Epidermal melanocyte (primary cell): ENCODE data around the gene TRA2A.
A peak's percentile ranks its signal among the peaks of the same experiment; 100 is the strongest.
"Not testable (repeated sequence)": the region's sequence is repeated elsewhere in the genome, so short reads cannot be mapped to it uniquely, and the experiment has no call there.

ENCODE experiments used
- DNase-seq: peaks from one replicate; pipeline ENCODE4 v3.0.0; 2011; ENCODE audit warnings: low spot score; ENCODE audit not compliant: insufficient read length

The TRA2A gene

DNA sequence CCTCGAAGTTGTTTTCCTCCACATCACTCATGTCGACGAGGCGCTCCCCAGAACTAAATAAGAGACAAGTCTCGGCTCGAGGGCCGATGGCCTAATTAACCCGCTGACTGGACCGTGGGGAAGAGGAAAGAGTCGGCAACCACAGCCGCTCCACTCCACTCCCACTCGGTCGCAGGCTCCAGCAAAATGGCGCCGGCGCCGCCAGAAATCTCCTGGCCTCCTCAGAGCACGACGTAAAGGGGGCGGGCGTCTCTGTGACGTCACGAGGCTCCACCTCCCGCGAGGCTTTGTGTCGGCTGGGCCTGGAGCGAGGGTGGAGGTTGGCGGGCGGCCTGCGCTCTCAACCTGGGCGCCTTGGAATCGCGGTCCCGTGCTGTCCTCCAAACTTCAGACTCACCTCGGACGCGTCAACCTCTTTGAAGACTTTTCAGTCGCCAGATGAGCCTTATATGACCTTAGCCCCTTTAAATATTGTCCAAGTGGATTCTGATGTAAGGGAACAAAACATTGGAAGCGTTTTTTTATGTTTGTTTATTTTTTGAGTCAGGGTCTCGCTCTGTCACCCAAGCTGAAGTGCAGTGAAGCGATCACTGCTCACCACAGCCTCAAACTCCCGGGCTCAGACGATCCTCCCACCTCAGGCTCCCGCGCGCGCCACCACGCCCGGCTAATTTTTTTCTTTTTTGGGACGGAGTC, at the start of gene TRA2A:
TRA2A (minus strand) TSS at position 188 of the 696 bp plus-strand sequence; CDS start at position 31, 157 bp downstream.
- DNase-seq: peak; percentile 95

DNA sequence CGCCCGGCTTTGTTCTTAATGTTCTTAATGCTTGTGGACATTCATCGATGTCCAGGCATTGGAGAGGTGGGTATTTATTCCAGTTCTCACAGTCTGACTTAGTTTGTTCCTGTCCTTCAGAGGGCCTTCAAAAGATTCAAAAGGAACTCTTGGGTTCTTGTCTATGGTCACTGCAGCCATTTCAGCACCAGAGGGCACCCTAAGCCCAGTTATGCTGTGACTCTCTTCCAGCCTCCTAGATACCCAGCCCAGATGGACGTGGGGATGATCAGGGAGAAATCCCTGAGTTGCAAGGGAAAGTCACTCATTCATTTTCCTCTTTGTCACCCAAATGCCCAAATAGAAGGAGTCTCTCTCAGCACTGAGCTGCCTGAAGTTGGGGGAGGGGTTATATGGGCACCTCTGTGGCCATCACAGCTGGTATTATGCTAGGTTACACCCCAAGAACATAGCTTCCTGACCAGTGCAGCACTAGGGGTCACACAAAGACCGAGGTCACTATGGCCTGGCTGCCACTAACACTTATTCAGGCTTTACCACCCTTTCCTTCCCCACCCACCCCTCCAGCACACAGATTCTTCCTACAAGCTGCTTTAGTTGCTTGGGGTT, 38.9 kb upstream of the TRA2A start:
- peak; percentile 62 for DNase-seq

DNA sequence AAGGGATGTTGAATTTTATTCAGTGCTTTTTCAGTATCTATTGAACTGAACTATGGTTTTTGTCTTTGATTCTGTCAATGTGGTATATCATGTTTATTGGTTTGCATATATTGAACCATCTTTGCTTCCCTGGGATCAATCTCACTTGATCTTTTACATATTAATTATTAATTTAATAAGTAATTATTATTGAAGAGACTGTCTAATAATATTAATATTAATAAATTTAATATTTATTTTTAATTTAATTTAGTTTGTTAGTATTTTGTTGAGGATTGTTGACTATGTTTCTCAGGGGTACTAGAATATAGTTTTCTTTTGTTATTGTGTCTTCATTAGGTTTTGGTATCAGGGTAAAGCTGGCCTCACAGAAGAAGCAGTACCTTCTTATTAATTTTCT, 26.5 kb upstream of the TRA2A start:
- DNase-seq: no peak

DNA sequence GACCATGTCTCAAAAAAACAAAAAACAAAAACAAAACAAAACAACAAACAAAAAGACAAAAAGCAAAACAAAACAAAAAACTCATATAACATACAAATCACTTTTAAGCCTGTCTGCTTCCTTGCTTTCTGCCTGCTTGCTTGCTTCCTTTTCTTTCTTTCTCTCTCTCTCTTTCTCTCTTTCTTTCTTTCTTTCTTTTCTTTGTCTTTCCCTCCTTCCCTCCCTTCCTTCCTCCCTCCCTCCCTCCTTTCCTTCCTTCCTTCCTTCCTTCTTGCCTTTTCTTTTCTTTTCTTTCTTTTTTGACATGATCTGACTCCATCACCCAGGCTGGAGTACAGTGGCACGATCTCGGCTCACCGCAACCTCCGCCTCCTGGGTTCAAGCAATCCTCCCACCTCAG, 15.9 kb upstream of the TRA2A start:
- DNase-seq: no peak

DNA sequence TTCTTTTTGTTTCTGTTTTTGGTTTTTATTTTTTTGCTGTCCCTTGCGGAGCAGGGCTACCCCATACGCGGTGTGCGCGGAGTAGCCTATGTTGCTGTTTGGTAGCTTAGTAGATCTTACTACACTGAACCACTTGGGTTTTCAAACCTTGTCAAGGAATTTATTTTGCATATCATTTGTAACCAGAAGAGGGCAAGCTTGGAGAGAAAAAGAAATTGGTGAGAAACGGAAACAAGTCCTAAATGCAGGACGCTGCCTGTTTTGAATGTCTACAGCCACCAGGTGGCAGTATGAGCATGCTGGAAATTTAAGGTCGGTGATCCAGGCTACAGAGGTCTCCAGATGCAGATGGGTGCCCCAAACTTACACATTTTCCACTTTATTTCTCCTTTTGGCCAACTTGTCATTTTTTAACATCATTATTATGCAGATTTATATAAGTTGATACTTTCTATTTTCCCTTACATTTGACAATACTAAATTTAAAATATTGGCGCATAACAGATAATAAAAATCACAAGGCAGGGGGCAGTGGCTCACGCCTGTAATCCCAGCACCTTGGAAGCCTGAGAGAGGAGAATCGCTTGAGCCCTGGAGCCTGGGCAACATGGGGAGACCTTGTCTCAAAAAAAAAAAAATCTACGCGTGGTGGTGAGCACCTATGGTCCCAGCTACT, 15.3 kb upstream of the TRA2A start:
- DNase-seq: peak; percentile 82

DNA sequence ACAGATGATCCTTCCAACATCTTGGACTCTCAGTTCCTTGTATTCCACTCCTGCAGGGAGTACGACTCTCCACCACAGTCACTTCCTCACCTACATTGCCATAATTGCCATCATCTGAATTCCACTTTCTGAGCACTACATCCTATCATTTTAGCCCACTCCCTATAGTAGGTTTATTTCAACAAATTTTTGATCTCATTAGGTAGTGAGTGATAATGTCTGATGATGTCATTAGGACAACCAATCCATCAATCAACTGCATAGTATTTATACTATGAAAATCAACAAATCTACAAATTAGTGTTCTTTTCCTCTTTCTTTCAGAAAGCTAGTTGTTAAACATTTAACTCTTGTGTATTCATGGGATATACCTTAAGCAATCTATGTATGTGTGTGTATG, 13.7 kb upstream of the TRA2A start:
- no peak for DNase-seq

DNA sequence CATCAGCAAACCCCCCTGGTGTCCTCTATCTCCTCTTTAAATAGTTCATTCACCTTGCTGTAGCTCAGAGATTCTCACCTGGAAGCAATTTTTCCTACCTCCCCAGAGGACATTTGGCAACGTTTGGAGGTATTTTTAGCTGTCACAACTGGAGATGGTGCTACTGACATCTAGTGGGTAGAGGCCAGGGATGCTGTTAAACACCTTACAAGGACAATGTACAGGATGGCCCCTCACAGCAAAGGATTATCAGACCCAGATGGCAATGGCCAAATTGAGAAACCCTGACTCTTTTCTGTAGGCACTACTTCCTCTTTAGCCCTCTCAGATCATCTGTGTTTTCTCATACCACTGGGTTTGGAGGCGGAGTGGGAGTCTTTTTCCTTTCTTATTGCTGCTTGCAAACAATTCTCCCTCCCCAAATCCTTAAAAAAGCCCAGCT, 13.2 kb upstream of the TRA2A start:
- no peak for DNase-seq

DNA sequence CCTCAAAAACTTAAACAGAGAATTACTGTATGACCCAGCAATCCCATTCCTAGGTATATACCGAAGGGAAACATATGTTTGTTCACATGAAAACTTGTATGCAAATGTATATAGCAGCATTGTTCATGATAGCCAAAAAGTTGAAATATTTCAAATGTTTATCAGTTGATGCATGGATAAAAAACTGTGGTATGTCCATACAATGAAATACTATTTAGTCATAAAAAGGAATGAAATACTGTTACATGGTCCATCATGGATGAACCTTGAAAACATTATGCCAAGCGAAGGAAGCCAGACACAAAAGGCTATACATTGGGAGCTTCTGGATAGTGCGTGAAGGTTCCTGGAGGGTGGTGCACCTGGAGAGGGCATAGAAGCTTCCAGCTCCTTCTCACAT, 11.0 kb upstream of the TRA2A start:
- DNase-seq: no peak

DNA sequence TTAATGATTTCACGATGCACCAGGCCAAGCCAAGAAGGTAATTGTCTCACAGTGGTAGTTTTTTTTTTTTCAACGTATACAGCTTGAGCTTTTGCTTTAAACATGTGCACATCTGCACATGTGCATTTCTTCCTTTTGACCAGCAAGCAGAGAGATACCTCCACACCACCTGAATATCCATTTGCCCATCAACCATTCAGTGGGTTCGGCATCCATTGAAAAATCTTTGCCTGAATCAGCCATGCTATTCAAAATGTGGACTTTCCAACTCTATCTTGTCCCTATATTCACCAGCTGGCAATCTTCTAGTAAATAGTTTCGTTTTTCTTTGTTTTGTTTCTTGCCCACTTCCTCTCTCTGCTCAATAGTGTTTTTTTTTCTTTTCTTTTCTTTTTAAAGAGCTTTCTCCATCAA, 7.7 kb upstream of the TRA2A start:
- DNase-seq: no peak

DNA sequence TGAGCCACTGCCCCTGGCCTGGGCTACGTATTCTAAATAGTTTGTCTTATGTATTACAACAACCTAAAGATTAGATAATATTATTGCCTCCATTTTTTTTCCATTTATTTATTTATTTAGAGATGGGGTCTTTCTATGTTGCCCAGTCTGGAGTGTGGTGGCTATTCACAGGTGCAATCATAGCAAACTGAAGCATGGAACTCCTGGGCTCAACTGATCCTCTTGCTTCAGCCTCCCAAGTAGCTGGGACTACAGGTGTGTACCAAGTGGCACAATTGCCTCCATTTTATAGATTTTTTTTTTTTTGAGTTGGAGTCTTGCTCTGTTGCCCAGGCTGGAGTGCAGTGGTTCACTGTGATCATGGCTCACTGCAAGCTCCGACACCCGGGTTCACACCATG, 6.5 kb upstream of the TRA2A start:
- no peak for DNase-seq

DNA sequence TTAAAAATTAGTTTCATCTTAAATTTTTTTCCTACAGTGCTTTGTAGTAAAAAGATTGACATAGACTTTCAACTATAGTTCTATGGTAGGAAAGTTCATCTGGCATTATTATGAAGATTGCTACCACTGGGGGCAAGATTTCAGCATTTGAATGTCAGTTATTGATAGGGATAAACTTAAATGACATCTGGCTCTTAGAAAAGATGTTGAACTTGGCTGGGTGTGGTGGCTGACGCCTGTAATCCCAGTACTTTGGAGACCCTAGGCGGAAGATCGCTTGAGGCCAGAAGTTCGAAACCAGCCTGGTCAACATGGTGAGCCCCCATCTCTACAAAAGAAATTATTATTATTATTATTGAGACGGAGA, 1.4 kb upstream of the TRA2A start:
- DNase-seq: no peak

DNA sequence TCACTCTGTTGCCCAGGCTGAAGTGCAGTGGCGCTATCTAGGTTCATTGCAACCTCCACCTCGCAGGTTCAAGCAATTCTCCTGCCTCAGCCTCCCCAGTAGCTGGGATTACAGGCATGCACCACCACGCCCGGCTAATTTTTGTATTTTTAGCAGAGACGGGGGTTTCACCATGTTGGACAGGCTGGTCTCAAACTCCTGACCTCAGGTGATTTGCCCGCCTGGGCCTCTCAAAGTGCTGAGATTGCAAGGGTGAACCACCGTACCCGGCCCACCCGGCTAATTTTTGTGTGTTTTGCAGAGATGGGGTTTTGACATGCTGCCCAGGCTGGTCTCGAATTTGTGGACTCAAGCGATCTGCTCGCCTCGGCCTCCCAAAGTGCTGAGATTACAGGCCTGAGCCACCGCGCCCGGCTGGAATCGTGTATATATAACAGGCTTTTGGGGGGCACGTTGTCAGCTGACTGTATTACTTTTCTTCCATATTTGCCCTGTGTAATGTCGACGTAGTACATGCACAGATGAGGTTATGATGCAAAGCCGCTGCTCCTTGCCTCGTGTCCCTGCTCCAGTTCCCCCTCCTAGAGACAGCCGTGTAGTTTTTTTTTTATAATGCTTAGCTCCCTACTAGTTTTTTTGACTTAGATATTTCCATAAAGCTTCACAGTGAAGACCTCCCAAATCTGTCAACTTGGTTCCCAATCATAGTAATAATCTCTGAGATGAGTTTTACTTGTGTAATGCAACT, 883 bp upstream of the TRA2A start:
- DNase-seq: no peak

DNA sequence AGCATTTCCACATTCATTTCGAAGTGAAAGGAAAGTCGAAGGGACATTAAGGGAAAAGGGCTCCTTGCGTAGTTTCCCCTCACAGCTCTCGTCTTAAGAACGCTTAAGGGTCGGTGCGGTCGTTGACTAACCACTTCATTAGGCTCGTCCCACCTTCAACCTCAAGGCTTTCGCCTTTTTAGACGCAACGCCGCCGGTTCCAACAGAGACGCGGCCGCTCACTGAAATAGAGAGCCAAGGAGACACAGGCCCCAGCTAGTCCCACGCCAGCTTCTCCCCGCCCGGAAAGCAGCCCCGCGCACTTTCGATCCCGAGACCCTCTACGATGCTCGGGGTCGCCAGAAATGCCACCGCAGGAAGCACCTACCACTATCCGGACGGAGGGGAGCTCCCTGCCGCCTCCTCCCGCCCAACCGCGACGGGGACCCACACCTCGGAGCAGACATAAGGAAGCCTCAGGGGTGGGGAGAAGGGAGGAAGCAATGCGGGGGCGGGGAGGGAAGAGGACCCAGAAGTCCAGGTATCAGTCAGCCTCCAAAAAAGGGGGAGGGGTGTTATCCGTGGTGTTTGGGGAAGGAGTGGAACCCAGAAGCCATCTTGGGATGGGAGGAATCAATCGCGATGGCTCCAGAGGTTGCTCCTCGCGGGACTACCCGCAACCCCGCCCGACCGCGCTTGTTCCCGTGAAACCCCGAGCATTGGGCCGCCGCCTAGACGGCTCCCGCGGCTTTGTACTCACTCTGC, 559 bp downstream of the TRA2A start:
- no peak for DNase-seq

DNA sequence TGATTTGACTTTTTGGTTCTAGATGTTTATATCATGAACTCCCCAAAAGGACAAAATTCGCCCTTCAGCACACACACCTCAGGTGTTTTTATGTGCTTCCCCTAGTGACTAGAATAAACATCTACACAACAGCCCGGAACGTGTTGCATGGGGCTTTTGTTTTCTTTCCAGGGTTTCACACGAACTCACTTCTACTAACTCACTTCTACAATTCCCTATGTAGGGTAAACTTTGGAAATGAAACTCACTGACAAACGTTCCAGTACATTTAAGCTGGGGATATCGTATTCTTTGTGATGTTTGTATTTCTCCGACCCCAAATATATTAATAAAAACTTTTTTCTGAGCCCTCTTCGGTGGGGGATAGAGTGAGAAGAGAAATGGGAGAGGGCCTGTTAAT, 1.4 kb downstream of the TRA2A start:
- DNase-seq: no peak

DNA sequence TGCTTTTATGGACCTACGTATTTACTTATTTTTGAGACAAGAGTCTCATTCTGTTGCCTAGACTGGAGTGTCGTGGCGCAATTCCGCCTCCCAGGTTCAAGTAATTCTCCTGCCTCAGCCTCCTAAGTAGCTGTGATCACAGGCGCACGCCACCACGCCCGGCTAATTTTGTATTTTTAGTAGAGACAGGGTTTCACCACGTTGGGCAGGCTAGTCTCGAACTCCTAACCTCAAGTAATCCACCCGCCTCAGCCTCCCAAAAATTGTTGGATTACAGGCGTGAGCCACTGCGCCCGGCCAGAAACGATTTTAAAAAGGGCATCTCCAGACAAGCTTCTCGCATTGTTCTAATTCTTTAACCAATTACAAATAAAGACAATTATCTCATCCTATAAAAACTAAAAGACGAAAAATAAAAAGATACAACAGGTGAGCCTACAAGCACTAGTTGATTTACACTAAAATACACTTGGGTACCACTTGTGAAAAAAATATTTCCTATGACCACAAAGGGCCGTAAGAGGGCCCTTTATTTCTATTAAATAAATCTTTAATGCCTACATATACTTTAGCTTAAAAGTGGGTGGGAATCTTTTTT, 2.4 kb downstream of the TRA2A start:
- DNase-seq: no peak

DNA sequence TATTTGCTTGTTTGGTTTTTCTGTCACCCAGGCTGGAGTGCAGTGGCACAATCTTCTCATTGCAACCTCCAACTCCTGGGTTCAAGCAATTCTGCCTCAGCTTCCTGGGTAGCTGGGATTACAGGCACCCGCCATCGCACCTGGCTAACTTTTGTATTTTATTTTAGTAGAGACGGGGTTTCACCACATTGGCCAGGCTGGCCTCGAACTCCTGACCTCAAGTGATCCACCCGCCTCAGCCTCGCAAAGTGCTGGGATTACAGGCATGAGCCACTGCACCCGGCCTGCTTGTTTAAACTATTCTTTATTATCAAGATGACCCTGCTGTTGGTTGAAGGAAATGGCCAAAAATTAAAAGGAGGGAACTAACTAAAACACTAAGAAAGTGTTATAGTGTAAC, 6.2 kb downstream of the TRA2A start:
- DNase-seq: not testable (repeated sequence)

DNA sequence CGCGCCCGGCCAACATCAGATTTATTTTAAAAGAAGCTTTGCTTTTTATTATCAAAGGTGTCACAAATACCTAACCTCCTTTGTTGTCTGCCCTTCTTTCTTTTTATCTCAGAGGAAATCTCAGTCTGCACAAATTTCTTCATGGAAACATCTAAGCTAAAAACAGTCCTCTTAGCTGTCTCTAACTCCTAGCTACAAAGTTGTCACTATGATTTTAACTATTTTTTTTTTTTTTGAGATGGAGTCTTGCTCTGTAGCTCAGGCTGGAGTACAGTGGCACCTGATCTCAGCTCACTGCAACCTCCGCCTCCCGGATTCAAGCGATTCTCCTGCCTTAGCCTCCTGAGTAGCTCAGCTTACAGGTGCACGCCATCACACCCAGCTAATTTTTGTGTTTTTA, 7.3 kb downstream of the TRA2A start:
- no peak for DNase-seq

DNA sequence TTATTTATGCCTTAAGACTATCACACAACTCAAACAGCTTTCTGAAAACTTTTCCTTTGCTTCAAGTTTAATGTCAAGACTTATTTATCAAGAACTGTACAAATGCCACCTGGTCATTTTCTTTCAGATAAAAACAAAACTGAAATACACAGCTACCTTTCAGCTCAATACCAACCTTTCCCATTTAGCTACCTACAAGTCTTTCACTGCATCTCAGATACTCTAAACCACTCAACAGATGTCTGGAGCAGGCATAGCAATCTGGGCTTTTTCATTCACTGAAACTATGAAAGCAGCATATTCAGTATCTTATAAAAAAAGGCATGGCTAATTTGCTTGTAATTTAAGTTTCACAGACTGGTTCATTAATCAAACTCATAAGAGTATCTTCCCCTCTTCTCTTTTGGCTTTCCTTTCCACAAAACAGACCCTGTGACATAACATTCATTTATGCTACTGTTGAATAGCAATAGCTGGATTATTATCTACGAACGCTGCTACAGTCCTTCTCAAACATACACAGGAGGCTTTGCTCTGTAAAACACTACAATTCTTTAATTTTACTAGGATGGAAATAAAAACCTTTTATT, 8.2 kb downstream of the TRA2A start:
- peak; percentile 54 for DNase-seq

DNA sequence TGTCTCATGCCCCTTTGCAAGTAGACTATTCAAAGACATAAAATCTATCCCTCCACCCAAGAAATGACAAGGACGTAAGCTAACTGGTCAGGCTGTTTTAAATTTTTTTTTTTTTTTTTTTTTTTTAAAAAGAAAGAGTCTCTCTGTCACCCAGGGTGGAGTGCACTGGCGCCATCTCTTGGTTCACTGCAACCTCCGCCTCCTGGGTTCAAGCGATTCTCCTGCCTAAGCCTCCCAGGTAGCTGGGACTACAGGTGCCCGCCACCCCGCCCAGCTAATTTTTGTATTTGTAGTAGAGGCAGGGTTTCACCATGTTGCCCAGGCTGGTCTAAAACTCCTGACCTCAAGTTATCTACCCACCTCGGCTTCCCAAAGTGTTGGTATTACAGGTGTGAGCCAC, 11.2 kb downstream of the TRA2A start:
- DNase-seq: no peak

DNA sequence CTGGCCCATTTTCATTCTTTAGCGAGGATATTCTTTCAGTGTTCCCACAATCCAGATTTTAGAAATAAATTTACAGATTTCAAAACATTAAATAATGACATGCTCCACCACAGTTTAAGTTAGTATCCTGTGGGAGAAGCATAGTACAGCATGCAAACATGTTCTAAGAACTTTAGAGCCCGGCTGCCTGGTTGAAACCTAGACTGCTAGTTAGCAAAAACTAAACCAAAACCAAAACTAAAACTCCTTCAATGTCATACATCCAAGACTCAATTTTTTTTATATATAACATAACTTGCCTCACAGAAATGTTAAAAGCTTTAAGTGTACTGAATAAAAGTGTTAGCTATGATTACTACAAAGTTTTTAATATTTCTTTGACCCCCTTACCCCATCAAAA, 17.0 kb downstream of the TRA2A start:
- no peak for DNase-seq

DNA sequence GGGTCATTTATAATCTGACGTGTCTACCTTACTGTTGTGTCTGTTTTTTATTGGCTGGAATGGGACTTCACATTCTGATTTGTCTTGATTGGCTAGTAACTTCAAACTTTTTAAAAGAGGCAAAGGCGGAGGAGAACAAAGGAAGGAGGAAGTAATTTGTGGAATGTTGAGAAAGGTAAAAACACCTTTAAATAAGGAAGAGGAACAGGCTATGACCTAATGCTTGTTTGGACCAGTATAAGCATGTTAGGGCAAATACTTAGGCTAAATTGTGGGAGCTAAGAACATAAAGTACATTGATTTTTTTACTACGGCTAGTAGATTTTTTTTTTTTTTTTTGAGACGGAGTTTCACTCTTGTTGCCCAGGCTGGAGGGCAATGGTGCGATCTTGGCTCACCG, 18.0 kb downstream of the TRA2A start:
- DNase-seq: not testable (repeated sequence)
